Measurements from ENCODE around the gene ASPSCR1. TPM values are rescaled to one million over a fixed set of nuclear protein-coding genes. Genes with fewer than 3 reads are reported as not detected.

ASPSCR1 gene
- total and polyA plus RNA-seq, 2 of the 13 experiments (the other 11 are each of a cell fraction or from before 2014, with no cell fraction given) = 274 to 314 TPM

DNA sequence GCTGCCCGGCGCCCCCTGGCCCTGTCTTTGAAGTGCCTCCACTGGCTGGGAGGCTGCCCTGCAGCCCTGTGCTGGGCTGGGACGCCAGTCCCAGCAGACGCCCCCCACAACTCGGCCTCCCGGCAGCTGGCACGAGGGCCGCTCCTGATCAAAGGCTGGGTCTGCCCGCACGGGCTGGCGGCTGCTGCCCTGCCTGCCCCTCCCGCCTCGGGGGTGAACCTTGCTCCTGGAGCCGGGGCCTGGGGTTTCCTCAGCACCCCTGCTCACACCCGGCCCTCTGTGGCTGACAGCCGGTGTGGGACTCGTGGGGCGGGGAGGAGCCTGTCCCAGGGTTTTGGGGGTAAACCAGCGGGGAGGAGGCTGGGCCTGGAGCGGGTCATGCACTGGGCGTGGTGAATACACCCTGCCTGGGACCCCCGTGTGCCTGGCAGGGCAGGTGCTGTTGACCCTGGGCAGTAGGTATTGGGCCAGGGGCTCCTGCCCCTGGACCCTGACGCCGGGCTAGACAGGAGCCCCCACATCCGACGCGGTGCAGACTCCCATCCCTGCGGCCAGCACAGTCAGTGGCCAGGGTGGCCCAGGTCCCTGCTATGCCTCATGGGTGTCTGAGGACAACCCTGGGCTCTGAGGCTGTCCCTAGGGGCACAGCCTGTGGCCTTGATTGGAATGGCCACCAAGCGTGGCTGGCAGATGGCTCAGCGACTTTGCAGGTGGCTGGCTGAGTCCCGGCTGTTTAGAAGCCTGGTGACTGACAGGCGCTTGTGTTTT is 23.6 kb downstream of the ASPSCR1 start (continued):
- peak; percentile 98 for TF ChIP-seq NFKBIZ (CRISPR knock-in tag; IDR thresholded peaks at IDR 0.05)
- TF ChIP-seq TP53 (CRISPR knock-in tag; conservative IDR thresholded peaks at IDR 0.05) = peak; percentile 44
- peak; percentile 70 for TF ChIP-seq SOX13 (IDR thresholded peaks at IDR 0.05)
- TF ChIP-seq SOX13 (CRISPR knock-in tag; conservative IDR thresholded peaks at IDR 0.05 in 1 of 2, IDR thresholded peaks at IDR 0.05 in 1 of 2) = peak in 1 of 2 experiments; percentile 90; a peak in 2 of 4 replicates
- peak; percentile 92 for TF ChIP-seq ZNF333 (CRISPR knock-in tag; IDR thresholded peaks at IDR 0.05; ENCODE audit: borderline replicate concordance)
- TF ChIP-seq, protein P1, sequence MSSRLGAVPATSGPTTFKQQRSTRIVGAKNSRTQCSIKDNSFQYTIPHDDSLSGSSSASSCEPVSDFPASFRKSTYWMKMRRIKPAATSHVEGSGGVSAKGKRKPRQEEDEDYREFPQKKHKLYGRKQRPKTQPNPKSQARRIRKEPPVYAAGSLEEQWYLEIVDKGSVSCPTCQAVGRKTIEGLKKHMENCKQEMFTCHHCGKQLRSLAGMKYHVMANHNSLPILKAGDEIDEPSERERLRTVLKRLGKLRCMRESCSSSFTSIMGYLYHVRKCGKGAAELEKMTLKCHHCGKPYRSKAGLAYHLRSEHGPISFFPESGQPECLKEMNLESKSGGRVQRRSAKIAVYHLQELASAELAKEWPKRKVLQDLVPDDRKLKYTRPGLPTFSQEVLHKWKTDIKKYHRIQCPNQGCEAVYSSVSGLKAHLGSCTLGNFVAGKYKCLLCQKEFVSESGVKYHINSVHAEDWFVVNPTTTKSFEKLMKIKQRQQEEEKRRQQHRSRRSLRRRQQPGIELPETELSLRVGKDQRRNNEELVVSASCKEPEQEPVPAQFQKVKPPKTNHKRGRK (CRISPR knock-in tag; IDR thresholded peaks at IDR 0.05) = peak; percentile 21; the same call in 1 of the 2 replicates
- TF ChIP-seq MEIS2 (CRISPR knock-in tag; IDR thresholded peaks at IDR 0.05) = peak; percentile 98
- peak; percentile 55; the same call in 1 of the 2 replicates for TF ChIP-seq ZSCAN22 (CRISPR knock-in tag; IDR thresholded peaks at IDR 0.05)
- peak; percentile 91; the same call in 1 of the 2 replicates for TF ChIP-seq ZNF367 (CRISPR knock-in tag; IDR thresholded peaks at IDR 0.05; ENCODE audit: borderline replicate concordance)
- TF ChIP-seq ZNF570 (CRISPR knock-in tag; IDR thresholded peaks at IDR 0.05; ENCODE audit: borderline replicate concordance) = no peak; the same call in 1 of the 2 replicates
- no peak; the same call in 1 of the 2 replicates for TF ChIP-seq ZNF441 (CRISPR knock-in tag; IDR thresholded peaks at IDR 0.05; ENCODE audit: borderline replicate concordance)
- TF ChIP-seq, protein P2, sequence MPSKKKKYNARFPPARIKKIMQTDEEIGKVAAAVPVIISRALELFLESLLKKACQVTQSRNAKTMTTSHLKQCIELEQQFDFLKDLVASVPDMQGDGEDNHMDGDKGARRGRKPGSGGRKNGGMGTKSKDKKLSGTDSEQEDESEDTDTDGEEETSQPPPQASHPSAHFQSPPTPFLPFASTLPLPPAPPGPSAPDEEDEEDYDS (CRISPR knock-in tag; IDR thresholded peaks at IDR 0.05) = peak; percentile 27; the same call in 1 of the 2 replicates
- TF ChIP-seq ISL2 (CRISPR knock-in tag; IDR thresholded peaks at IDR 0.05) = peak; percentile 94; the same call in 1 of the 2 replicates
- peak; percentile 63; the same call in 1 of the 2 replicates for TF ChIP-seq MXD4 (CRISPR knock-in tag; IDR thresholded peaks at IDR 0.05)
- no peak for TF ChIP-seq ZNF850 (CRISPR knock-in tag; conservative IDR thresholded peaks at IDR 0.05)
- no peak for TF ChIP-seq HMGA1 (CRISPR knock-in tag; conservative IDR thresholded peaks at IDR 0.05)
- TF ChIP-seq, protein P3, sequence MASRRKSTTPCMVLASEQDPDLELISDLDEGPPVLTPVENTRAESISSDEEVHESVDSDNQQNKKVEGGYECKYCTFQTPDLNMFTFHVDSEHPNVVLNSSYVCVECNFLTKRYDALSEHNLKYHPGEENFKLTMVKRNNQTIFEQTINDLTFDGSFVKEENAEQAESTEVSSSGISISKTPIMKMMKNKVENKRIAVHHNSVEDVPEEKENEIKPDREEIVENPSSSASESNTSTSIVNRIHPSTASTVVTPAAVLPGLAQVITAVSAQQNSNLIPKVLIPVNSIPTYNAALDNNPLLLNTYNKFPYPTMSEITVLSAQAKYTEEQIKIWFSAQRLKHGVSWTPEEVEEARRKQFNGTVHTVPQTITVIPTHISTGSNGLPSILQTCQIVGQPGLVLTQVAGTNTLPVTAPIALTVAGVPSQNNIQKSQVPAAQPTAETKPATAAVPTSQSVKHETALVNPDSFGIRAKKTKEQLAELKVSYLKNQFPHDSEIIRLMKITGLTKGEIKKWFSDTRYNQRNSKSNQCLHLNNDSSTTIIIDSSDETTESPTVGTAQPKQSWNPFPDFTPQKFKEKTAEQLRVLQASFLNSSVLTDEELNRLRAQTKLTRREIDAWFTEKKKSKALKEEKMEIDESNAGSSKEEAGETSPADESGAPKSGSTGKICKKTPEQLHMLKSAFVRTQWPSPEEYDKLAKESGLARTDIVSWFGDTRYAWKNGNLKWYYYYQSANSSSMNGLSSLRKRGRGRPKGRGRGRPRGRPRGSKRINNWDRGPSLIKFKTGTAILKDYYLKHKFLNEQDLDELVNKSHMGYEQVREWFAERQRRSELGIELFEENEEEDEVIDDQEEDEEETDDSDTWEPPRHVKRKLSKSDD (CRISPR knock-in tag; IDR thresholded peaks at IDR 0.05; ENCODE audit: low read depth) = peak; percentile 84
- TF ChIP-seq JARID2 (CRISPR knock-in tag; IDR thresholded peaks at IDR 0.05; ENCODE audit: insufficient replicate concordance) = peak; percentile 70
- peak; percentile 92 for TF ChIP-seq BCL6 (CRISPR knock-in tag; IDR thresholded peaks at IDR 0.05)
- no peak for TF ChIP-seq RBAK (CRISPR knock-in tag; IDR thresholded peaks at IDR 0.05)
- no peak for TF ChIP-seq NBN (conservative IDR thresholded peaks at IDR 0.05)
- peak; percentile 99 for TF ChIP-seq MED8 (CRISPR knock-in tag; IDR thresholded peaks at IDR 0.05; ENCODE audit: insufficient replicate concordance)
- no peak for TF ChIP-seq ZFAT (CRISPR knock-in tag; conservative IDR thresholded peaks at IDR 0.05)
- TF ChIP-seq ZNF724P (CRISPR knock-in tag; IDR thresholded peaks at IDR 0.05; ENCODE audit: borderline replicate concordance) = peak; percentile 44
- no peak for TF ChIP-seq PLRG1 (conservative IDR thresholded peaks at IDR 0.05)
- TF ChIP-seq, protein P4, sequence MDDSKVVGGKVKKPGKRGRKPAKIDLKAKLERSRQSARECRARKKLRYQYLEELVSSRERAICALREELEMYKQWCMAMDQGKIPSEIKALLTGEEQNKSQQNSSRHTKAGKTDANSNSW (CRISPR knock-in tag; IDR thresholded peaks at IDR 0.05; ENCODE audit: borderline replicate concordance) = no peak
- TF ChIP-seq ZZZ3 (CRISPR knock-in tag; IDR thresholded peaks at IDR 0.05; ENCODE audit: borderline replicate concordance) = no peak; the same call in 1 of the 2 replicates
